Bronchial epithelial cell (primary cell): Measurements from ENCODE around the gene DACT2. TPM values are rescaled to one million over a fixed set of nuclear protein-coding genes. Genes with fewer than 3 reads are reported as not detected.
"Not testable (repeated sequence)": the region's sequence is repeated elsewhere in the genome, so short reads cannot be mapped to it uniquely, and the experiment has no call there.

Experiments used
- DNase-seq: peaks from one replicate; pipeline ENCODE4 v3.0.0-alpha.2; 2010; ENCODE audit warnings: low read depth
- FAIRE-seq: peaks from 2 replicates; lab custom pipeline; 2011; peaks lifted over from hg19 to GRCh38; lab: Jason Lieb, UNC
- H3K27me3 ChIP-seq: 2 replicates; pipeline ENCODE4 v1.5.1; 2011; ENCODE audit warnings: low read length; ENCODE audit not compliant: control insufficient read depth, insufficient read depth
- H3K36me3 ChIP-seq: 2 replicates; pipeline ENCODE4 v1.5.1; 2011; ENCODE audit warnings: low read length; ENCODE audit not compliant: control insufficient read depth, insufficient read depth
- H3K4me3 ChIP-seq: 2 replicates; pipeline ENCODE4 v1.5.1; 2011; ENCODE audit warnings: mild to moderate bottlenecking, low read depth, low read length, control low read depth
- total RNA-seq: library from RNA; depleted of rRNA; stranded (reverse); fragments of >200 nt; gene quantifications from 2 replicates; pipeline ENCODE4 v1.2.1, GENCODE V29; 2014
- TF ChIP-seq, protein P1 (sequence below): IDR thresholded peaks from 2 replicates; pipeline ENCODE4 v1.5.1; 2011; ENCODE audit warnings: mild to moderate bottlenecking, moderate library complexity, low read length, control low read depth, inconsistent platforms; ENCODE audit not compliant: insufficient read depth, severe bottlenecking

The DACT2 gene
- total RNA-seq, 1 donor from 2014 or later: 1.3 TPM

DNA sequence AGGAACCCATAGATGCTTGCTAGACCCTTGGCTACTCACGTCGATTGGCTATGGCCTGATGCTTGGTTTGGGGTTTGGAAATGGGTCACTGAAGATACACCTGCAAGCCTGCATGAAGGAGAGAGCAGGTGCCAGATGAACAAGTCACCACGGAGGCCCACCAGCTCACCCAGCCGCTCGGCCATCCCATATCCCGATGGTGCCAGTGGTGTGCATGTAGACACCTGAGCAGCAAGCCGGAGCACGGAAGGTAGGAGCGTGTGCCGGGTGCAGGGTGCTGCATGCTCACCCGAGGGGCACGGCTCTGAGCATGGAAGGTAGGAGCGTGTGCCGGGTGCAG, 35.9 kb downstream of the DACT2 start:
- Histone ChIP-seq H3K4me3 (no peak overlapping the region), H3K27me3 (no peaks in the 10 kb centered on the region), H3K36me3 (no peaks in the 10 kb centered on the region)
- TF ChIP-seq, protein P1, sequence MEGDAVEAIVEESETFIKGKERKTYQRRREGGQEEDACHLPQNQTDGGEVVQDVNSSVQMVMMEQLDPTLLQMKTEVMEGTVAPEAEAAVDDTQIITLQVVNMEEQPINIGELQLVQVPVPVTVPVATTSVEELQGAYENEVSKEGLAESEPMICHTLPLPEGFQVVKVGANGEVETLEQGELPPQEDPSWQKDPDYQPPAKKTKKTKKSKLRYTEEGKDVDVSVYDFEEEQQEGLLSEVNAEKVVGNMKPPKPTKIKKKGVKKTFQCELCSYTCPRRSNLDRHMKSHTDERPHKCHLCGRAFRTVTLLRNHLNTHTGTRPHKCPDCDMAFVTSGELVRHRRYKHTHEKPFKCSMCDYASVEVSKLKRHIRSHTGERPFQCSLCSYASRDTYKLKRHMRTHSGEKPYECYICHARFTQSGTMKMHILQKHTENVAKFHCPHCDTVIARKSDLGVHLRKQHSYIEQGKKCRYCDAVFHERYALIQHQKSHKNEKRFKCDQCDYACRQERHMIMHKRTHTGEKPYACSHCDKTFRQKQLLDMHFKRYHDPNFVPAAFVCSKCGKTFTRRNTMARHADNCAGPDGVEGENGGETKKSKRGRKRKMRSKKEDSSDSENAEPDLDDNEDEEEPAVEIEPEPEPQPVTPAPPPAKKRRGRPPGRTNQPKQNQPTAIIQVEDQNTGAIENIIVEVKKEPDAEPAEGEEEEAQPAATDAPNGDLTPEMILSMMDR: no peak
- no peak for DNase-seq
- no peak for FAIRE-seq

DNA sequence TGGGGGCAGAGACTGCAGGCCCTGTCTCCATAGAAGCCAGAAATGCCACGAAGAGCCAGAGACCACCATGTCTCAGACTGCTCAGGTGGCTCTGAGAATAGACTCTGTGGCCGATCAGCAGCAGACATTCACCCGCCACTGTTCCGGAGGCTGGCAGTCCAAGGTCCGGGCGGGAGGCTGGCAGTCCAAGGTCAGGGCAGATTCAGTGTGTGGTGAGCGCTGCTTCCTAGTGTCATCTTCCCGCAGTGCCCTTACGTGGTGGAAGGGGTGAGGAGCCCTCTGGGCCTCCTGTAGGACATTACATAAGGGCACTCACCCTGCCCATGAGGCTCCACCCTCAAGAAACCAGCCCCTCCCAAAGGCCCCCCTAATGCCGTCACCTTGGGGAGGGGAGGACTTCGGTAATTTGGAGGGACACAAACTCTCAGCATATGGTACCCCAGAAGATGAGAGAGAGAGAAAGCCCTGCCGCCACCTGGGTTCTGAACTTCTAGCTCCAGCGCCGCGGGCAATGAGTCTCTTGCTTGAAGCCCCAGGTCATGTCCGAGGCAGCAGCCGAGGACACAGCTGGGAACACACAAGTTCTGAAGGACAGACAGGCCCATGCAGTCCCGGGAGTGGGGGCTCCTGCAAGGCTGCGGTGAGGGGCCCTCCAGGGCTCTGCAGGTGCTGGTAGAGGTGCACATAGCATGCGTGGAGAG, 36.4 kb downstream of the DACT2 start:
- H3K36me3 ChIP-seq: no peaks in the 10 kb centered on the region
- TF ChIP-seq, protein P1: no peak
- no peaks in the 10 kb centered on the region for H3K27me3 ChIP-seq
- DNase-seq (no peak), FAIRE-seq (no peak)
- no peak overlapping the region for H3K4me3 ChIP-seq

DNA sequence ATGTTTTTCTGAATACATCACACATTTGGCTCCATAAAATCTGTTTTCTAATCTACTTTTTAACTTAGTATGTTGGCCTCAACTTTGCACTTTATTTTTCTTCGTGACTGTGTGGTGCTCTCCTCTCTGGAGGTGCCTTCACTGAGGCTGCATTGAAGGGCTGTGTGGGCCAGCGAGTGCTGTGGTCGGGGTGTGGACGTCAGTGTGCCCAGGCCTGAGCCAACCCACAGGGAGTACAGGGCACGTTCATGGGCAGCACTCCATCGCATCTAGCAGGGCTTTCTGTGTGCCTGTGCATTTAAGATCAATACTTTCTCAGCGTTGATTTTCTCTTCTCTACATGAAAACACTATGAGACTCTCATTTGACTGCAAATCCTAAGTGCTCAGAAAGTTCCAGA, 37.8 kb downstream of the DACT2 start:
- TF ChIP-seq, protein P1: no peak
- Histone ChIP-seq H3K36me3 (no peaks in the 10 kb centered on the region), H3K27me3 (no peaks in the 10 kb centered on the region), H3K4me3 (no peak overlapping the region)
- no peak for DNase-seq
- no peak for FAIRE-seq

DNA sequence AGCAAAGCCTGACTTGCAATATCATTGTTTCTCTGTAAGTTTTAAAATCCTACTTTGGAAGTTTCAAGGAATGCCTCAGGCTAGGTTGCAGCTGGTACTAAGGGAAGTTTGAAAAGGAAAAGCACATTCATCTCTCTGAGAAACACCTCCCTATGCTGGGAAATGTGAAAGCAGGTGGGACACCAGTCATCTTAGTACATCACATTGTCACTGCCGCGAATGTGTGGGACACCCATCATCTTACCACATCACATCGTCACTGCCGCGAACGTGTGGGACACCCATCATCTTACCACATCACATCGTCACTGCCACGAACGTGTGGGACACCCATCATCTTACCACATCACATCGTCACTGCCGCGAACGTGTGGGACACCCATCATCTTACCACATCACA, 38.3 kb downstream of the DACT2 start:
- H3K27me3 ChIP-seq, FAIRE-seq, H3K36me3 ChIP-seq, DNase-seq, H3K4me3 ChIP-seq: not testable (repeated sequence)

DNA sequence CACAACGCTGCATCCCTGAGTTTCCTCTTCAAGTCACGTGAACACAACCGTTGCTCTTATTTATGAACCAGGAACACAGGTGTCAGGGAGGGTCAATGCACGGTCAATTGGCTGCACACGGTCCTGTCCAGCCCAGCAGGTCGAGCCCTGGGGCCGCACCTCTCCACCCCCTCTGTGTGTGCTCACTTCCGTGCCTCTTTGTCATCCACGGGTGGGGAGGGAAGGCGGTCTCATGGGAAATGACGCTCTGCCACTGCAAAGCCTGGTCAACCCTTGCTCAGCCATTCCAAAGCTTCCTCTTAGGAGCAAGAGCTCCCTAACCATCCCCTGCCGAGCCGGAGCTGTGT, 38.7 kb downstream of the DACT2 start:
- Histone ChIP-seq H3K27me3 (no peaks in the 10 kb centered on the region), H3K36me3 (no peaks in the 10 kb centered on the region), H3K4me3 (no peak overlapping the region)
- no peak for FAIRE-seq
- TF ChIP-seq, protein P1: no peak
- DNase-seq: no peak

DNA sequence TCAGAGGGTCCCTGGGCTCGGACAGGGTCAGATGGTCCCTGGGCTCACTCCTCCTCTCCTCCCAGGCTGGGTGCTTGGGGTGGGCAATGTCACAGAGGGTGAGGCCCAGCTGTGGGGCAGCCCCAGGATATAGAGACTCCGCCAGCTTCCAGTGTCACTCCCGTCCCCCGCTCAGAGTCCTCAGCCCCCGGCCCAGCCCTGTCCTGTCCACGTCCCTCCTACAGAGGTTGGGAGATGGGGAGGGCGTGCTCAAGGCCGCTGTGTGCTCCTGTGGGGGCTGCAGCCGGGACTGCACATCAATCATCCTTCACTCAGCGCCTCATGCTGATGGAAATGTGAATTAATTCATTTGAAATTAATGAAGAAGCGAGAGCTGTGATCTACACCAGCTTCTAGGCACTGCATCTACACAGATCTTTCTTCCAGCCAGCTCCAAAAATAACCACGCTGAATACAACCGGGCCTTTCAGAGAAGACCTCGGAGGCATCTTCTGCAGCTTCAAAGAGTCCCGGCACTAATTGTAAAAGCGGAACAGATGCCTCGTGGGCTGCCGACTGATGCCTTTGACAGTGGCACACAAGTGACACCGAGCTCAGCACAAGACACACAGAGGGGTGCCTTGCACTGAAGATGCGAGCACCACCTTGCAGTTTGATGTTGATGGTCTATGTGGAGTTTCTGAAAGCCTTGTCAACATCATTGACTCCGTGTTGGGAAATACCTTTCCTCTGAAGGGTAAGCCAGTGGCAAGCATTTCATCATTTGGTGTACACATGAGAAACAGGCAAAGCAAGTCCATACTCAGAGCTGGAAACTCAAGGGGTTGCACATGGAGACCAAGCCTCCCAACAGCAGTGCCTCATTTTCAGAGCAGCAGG, 39.3 kb downstream of the DACT2 start:
- H3K27me3 ChIP-seq: no peaks in the 10 kb centered on the region
- no peak for DNase-seq
- H3K36me3 ChIP-seq: no peaks in the 10 kb centered on the region
- TF ChIP-seq, protein P1: no peak
- no peak overlapping the region for H3K4me3 ChIP-seq
- no peak for FAIRE-seq
